NCI-H460 (cell line): Measurements from ENCODE around the gene NEK7. TPM values are rescaled to one million over a fixed set of nuclear protein-coding genes. Genes with fewer than 3 reads are reported as not detected.

Experiments
- DNase-seq: peaks from one replicate; pipeline ENCODE4 v3.0.0-alpha.2; 2016; ENCODE audit warnings: low read depth; ENCODE audit errors: extremely low read depth
- total RNA-seq: library from RNA; depleted of rRNA; stranded (reverse); fragments of >200 nt; shearing (Covaris generic); gene quantifications from 2 replicates; pipeline ENCODE4 v1.2.3, GENCODE V29; 2014

NEK7 gene
- total RNA-seq, 1 experiment from 2014 or later, result 183 TPM

DNA sequence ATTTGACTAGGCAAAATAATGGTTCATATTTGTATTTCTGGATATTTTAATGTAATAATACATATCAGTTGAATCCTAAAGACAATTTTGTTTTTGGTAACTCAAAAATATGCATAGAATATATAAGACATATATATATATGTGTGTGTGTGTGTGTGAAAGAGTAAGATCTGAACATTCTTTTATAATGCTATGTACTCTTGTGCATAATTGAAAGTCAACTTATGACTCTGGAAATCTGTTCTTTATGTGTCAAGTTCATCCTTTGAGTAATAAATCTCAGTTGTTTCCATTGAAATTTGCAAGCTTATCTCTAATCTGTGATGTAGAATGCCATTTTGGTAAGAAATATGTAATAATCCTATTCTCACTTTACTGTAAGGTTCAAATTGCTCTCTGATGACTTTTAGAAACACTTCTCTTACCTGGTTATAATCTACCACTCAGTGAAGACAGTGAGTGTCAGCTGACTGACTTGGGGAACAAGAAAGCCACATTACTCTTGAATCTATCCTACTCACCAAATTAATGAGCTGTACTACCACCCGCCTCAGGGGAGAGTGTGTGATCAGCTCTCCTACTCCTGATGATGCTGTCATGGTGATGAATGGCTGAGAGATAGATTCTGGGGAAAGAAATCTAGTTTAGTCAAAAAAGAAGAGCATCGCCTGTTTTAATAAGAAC lies 15.0 kb upstream of the NEK7 start:
- no peak for DNase-seq

- no peak for DNase-seq
Measured at GRCh38 chr1:198143797-198144196, 13.0 kb upstream of the NEK7 start.

DNA sequence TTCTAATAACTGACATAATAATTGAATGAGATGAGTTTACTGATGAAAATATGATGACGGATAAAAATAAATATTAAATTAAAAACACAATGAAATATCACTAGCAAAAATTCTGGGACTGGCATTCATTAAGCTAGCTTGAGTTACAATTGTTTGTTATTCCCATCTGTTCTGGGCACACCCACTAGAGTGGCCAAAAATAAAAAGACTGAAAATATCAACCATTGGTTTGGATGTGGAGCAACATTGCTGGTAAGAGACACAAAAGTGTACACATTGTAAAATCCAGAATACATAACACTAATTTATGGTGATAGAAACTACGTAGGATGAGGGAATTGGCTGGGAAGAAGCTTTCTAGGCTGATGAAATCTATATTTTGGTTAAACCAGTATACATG lies 9.6 kb upstream of the NEK7 start:
- DNase-seq, result no peak

DNA sequence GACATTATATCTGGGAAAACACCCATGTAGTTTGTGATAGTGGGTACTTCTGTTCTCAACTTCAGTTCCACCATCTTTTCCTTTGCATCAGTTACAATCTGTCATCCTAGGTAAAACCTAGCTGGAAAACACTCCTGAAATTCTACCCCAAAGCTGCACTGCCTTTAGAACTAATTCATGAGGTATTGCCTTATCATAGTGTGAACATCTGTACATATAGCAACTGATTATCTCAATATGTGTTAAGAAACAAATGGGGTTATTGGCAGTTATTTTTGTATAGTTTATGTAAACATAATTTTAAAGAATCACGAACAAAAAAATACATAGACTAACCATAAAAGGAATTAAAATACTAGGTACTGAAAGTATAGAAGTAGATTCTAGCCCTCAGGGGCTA lies 6.4 kb upstream of the NEK7 start:
- no peak for DNase-seq

DNA sequence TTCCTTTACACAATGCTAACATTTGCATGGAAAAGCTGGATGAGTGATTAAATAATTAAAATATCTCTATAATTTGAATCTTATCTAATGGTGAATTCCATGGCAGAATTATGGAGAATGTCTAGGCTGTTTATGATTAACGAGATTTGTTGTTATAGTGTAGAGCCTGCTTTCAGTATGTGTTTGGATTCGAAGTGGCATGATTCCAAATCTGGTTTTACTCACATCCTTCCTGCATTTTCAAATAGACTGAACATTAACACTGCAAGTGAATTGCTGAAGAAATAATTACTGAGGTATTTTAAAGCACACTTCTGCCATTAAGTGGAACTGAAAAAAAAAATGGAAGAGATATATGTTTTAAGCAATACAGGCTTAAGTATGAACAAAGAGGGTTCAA lies 5.1 kb upstream of the NEK7 start:
- DNase-seq, result no peak

DNA sequence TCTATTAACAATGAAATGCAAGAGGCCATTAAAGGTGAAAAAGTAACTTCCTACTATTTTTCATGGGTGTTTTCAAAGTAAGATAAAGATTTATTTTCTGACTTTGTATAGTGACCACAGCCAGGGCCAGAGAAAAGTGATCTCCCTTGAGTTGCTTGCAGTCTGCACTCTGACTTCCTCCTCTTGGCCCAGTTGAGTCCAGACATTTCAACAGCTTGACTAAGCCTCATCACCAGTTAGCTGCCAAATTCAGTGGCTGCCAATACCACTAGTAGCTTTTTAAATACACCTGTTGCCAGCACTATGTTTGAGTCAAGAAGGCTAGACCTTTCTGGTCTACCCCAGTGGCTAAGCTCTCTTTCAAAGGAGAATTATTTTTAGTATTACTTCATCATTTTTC lies 3.7 kb upstream of the NEK7 start:
- no peak for DNase-seq

- DNase-seq, result no peak
Measured at GRCh38 chr1:198153804-198154203, 3.0 kb upstream of the NEK7 start.

GRCh38 chr1:198155253-198155652 lies 1.5 kb upstream of the NEK7 start:
- no peak for DNase-seq

GRCh38 chr1:198156111-198156744 lies 570 bp upstream of the NEK7 start:
- peak; percentile 81 for DNase-seq

GRCh38 chr1:198157241-198157846 lies 546 bp downstream of the NEK7 start:
- peak; percentile 93 for DNase-seq

GRCh38 chr1:198157847-198158725 lies 1.3 kb downstream of the NEK7 start:
- no peak for DNase-seq

- DNase-seq, result peak; percentile 89
Measured at GRCh38 chr1:198158735-198159589, 2.2 kb downstream of the NEK7 start.

GRCh38 chr1:198160222-198160621 lies 3.4 kb downstream of the NEK7 start:
- no peak for DNase-seq

DNA sequence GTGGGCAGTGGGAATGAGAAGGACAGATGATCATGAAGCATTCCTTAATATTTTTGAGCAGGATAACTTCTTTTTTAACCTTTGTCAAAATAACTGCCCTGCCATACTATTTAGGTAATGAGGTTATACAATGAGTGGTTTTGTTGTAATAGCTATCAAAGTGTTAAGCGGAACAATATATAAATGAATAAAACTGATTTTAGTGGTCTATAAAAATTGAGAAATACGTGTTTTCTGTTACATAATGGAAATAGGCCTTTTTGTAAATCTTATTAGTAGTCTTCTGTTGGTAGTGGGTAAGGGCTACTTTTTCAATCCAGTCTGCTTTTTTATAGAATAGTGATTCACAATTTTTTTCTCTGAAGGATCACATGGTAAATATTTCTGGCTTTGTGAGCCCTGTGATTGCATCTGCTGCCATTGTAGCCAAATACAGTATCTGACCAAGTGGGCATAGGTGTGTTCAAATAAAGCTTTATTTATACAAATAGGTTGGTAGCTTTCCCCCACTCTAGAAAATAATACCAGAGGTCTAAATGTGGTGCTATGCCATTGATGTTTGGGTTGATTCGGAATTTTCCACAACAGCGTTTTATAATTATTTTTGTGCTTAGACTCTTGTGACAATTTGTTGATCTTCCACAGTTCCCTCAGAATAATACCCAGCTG lies 4.3 kb downstream of the NEK7 start:
- no peak for DNase-seq

DNA sequence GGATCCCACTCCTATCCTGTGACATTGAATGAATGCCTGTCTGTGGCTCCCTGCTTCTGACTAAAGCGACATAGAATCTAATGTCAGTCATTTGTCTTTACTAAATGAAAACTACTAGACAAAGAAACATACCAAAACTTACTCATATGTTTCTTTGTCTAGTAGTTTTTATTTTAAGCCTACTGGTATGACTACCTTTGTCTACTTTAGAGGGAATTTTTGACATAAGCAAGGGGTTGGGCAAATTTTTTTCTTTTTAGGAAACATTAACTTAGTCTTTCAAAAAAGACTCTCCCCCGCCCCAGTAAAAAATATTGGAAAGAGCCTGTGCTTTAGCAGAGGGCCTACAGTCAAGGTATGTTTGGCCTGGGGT lies 4.9 kb downstream of the NEK7 start:
- no peak for DNase-seq

- DNase-seq, result no peak
Measured at GRCh38 chr1:198162091-198162767, 5.4 kb downstream of the NEK7 start.

GRCh38 chr1:198165927-198166647 lies 9.3 kb downstream of the NEK7 start:
- DNase-seq, result no peak

GRCh38 chr1:198166900-198167299 lies 10.1 kb downstream of the NEK7 start:
- DNase-seq, result no peak
